Measurements from ENCODE around the gene KRT73.

Gene KRT73

GRCh38 chr12:52628841-52629240, 10.5 kb upstream of the KRT73 start:
- H3K4me3 ChIP-seq (replicated peaks; ENCODE audit: low read depth, low read length), result no peak overlapping the region
- DNase-seq (ENCODE audit: extremely low read depth, low read depth), result no peak
- TF ChIP-seq CTCF (IDR thresholded peaks at IDR 0.05; ENCODE audit: low read depth, low read length, missing control alignments), result no peak

GRCh38 chr12:52628111-52628507, 9.8 kb upstream of the KRT73 start:
- H3K4me3 ChIP-seq (replicated peaks; ENCODE audit: low read depth, low read length), result no peak overlapping the region
- no peak for TF ChIP-seq CTCF (IDR thresholded peaks at IDR 0.05; ENCODE audit: low read depth, low read length, missing control alignments)
- DNase-seq (ENCODE audit: extremely low read depth, low read depth), result no peak

- no peak overlapping the region for H3K4me3 ChIP-seq (replicated peaks; ENCODE audit: low read depth, low read length)
- TF ChIP-seq CTCF (IDR thresholded peaks at IDR 0.05; ENCODE audit: low read depth, low read length, missing control alignments), result no peak
- DNase-seq (ENCODE audit: extremely low read depth, low read depth), result no peak
Observed at GRCh38 chr12:52627395-52628110, 9.2 kb upstream of the KRT73 start.

GRCh38 chr12:52622349-52622748, 4.0 kb upstream of the KRT73 start:
- H3K4me3 ChIP-seq (replicated peaks; ENCODE audit: low read depth, low read length), result no peak overlapping the region
- TF ChIP-seq CTCF (IDR thresholded peaks at IDR 0.05; ENCODE audit: low read depth, low read length, missing control alignments), result no peak
- no peak for DNase-seq (ENCODE audit: extremely low read depth, low read depth)

GRCh38 chr12:52618866-52619265, 507 bp upstream of the KRT73 start:
- H3K4me3 ChIP-seq (replicated peaks; ENCODE audit: low read depth, low read length), result no peak overlapping the region
- DNase-seq (ENCODE audit: extremely low read depth, low read depth), result no peak
- no peak for TF ChIP-seq CTCF (IDR thresholded peaks at IDR 0.05; ENCODE audit: low read depth, low read length, missing control alignments)

- TF ChIP-seq CTCF (IDR thresholded peaks at IDR 0.05; ENCODE audit: low read depth, low read length, missing control alignments), result no peak
- no peak for DNase-seq (ENCODE audit: extremely low read depth, low read depth)
- no peak overlapping the region for H3K4me3 ChIP-seq (replicated peaks; ENCODE audit: low read depth, low read length)
Observed at GRCh38 chr12:52617403-52617785, 965 bp downstream of the KRT73 start.
